SK-MEL-5 (cell line): ENCODE data around the gene MRGPRX1. TPM values are rescaled to one million over a fixed set of nuclear protein-coding genes. Genes with fewer than 3 reads are reported as not detected.
"Not testable (repeated sequence)": the region's sequence is repeated elsewhere in the genome, so short reads cannot be mapped to it uniquely, and the experiment has no call there.

Source experiments
- DNase-seq: peaks from one replicate; pipeline ENCODE4 v3.0.0-alpha.2; 2016; ENCODE audit warnings: low read depth, low spot score
- in situ Hi-C: cut with HindIII; loops from 2 replicates; pipeline ENCODE4 v1.10.0; 2016; ENCODE audit warnings: low sequenced_read_pairs, high pct_unique_total_duplicates, low pct_unique_long_range_greater_than_20kb
- polyA plus RNA-seq, 2 experiments: library from polyadenylated mRNA; depleted of rRNA; stranded (reverse); fragments of >200 nt; gene quantifications; 2 replicates each; pipeline ENCODE4 v1.2.3, GENCODE V29; 2015
- total RNA-seq: library from RNA; depleted of rRNA; stranded (reverse); fragments of >200 nt; shearing (Covaris generic); gene quantifications from 2 replicates; pipeline ENCODE4 v1.2.3, GENCODE V29; 2014; rRNA removed

MRGPRX1 gene
- not detected in 2 replicates for total RNA-seq
- polyA plus RNA-seq (2015; cell fraction: cytosol; rRNA removed): not detected in 2 replicates
- polyA plus RNA-seq (2015; cell fraction: nucleus; rRNA removed): not detected in 2 replicates

DNA sequence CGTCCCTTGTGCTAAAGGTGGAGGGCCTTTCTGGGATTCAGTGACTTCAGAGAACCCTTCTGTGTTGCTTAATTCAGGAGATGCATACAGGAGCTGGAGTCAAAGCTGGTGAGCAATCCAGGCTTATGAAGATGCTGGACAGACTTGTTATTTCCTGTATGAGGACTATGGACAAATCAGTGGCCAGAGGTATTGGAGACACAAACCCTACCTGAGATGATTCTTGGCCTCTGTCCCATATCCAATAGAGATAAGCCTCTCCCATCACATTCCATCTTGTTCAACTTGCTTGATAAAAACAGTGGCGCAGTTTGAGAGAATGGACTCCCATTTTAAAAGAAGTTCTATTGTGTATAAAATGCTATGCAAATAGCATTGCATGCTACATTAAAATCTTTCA is at the start of gene MRGPRX1:
Gene MRGPRX1 (minus strand): TSS at position 101 of the 400 bp plus-strand sequence. CDS start 4,630 bp downstream, outside the sequence.
- in situ Hi-C loops: no loop called here
- no peak for DNase-seq

DNA sequence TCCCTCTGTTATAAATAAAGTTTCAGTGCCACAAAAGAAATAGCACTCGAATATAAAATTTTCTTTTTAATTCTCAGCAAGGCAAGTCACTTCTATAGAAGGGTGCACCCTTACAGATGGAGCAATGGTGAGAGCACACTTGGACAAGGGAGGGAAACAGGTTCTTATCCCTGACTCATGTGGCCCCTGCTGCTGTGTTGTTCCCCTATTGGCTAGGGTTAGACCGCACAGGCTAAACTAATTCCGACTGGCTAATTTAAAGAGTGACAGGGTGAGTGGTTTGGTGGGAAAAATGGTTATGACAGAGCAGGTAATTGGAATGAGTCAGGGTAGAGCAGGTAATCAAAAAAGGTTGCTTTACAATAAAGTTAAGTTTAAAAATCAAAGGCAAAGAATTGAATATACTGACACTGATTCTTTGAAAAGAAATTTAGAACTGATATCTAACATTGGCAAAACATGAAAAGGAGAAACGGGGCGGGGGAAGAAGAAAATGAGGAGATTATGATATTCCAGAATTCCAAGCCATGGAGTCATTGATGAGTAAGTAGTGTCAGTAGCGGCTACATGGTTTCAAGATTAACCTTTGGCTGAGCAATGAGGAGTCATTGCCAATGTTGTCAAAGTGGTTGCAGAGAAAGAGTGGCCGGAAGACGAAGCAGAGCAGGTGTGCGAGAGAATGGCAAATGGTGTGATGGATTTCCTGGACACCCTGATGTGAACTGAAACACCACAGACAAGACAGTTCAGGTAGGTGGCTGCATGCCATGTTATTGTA is 48.4 kb upstream of the MRGPRX1 start:
- DNase-seq: no peak

DNA sequence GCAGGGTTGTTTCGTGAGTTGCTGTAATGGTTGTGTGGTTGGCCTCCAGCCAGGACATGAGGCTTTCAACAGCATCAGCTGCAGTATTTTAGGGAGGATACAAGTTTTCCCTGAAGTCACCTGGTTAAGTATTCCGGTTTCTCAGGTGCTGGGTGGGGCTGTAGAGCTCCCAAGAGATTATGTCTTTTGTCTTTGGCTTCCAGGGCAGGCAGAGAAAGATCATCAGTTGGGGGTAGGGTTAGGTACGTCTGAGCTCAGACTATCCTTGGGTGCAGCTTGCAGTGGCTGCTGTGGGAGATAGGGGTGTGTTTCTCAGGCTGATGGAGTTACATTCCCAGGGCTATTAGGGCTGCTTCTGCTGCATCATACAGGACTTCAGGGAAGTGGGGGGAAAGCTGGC is 47.5 kb upstream of the MRGPRX1 start:
- in situ Hi-C loops: no loop called here
- no peak for DNase-seq

More for the DNA sequence above, 48.4 kb upstream of the MRGPRX1 start:
- in situ Hi-C loops: no loop called here

DNA sequence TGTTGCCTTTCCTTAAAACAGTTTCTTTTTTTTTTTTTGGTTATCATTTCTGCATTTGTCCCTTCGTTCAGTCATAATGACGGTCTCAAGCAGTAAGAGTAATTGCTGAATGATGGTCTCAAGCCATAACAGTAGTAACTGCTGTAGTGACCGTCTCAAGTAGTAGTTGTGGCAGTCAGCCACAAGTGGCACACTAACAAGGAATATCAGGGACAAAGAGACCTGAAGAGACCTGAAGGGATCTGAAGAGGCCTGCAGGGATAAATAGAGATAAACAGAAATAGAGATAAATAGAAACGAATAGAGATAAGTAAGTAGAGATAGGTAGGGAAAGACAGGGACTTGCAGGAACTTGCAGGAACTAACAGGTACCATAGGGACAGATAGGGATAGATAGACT is 42.7 kb upstream of the MRGPRX1 start:
- DNase-seq: no peak
- in situ Hi-C loops: no loop called here

DNA sequence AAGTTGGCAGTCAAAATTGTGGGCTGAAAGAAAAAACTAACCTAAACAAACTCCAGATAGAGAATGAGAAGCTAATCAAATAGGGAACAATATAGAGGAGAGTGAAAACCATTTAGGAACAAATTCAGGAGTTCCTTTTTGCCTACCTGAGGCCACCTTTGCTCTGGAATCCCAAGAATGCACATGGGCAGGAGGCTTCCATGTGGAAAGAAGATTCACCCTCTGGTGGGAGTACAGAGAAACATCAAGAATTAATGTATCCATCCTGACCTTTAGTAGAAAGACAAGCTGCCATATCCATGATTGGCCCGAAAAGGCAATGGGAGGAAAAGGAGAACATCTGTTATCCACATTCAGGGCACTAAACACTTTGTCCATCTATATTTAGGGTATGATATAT is 35.0 kb upstream of the MRGPRX1 start:
- in situ Hi-C loops: no loop called here
- no peak for DNase-seq

DNA sequence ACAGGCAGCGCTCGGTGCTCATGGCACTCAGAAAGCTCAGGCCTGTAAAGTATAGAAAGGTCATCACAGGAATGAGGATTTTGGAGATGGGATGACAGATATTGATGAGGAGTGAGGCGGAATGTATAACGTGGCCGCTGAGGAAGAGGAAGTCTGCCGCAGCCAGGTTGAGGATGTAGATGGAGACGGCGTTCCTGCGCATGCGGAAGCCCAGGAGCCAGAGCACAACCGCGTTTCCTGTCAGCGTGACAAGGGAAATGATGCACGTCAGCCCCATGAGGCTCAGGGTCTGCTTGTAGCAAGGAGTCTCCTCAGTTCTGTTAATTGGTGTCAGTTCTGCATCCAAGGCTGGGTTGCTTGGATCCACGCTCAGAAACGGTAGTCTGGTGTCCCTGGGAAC is 33.1 kb upstream of the MRGPRX1 start:
- in situ Hi-C loops: no loop called here
- no peak for DNase-seq

DNA sequence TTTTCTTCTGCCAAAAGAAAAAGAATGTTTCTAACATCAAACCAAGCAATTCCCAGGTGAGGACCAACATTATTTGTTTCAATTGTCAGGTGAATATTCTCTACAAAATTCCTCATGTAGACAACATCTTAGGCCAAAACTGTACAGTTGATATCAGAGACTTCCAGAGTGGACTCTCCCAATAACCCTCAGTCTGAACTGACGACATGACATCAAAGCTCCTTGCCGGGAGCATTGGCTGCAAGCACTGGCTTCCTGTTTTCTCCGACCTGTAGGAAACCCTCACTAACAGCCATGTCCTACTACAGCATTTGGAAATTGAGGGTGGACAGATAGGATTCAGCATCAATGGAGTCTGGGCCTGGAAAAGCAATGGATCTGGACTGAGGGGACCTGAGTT is 30.5 kb upstream of the MRGPRX1 start:
- in situ Hi-C loops: no loop called here
- no peak for DNase-seq

DNA sequence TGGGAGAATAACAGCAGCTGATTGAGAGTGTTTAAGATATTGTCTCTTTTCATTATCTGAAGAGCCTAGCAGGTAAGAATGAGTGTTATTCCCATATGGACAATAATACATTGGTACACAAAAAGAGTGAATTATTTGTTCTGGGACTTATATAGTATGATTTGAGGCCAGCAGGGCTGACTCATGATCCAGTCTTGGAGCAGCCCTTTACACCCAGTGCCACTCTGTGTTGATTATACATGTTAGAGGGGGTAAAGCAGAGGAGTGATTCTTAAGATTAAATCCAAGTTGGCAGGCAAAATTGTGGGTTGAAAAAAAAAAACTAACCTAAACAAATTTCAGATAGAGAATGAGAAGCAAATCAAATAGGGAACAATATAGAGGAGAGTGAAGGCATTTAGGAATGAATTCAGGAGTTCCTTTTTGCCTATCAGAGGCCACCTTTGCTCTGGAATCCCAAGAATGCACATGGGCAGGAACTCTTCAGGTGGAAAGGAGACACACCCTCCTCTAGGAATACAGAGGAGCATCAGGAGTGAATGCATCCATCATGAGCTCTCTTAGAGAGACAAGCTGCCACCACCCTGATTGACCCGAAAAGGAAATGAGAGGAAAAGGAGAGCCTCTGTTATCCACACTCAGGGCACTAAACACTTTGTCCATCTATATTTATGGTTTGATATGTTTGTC is 19.2 kb upstream of the MRGPRX1 start:
- no peak for DNase-seq
- in situ Hi-C loops: no loop called here

DNA sequence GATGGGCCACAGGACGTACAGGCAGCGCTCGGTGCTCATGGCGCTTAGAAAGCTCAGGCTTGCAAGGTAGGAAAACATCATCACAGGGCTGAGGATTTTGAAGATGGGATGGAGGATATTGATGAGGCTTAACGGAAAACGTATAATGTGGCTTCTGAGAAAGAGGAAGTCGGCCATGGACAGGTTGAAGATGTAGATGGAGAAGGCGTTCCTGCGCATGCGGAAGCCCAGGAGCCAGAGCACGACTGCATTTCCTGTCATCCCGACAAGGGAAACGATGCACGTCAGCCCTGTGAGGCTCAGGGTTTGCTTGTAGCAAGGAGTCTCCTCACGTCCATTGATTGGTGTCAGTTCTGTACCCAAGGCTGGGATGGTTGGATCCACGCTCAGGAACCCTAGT is 17.4 kb upstream of the MRGPRX1 start:
- in situ Hi-C loops: no loop called here

DNA sequence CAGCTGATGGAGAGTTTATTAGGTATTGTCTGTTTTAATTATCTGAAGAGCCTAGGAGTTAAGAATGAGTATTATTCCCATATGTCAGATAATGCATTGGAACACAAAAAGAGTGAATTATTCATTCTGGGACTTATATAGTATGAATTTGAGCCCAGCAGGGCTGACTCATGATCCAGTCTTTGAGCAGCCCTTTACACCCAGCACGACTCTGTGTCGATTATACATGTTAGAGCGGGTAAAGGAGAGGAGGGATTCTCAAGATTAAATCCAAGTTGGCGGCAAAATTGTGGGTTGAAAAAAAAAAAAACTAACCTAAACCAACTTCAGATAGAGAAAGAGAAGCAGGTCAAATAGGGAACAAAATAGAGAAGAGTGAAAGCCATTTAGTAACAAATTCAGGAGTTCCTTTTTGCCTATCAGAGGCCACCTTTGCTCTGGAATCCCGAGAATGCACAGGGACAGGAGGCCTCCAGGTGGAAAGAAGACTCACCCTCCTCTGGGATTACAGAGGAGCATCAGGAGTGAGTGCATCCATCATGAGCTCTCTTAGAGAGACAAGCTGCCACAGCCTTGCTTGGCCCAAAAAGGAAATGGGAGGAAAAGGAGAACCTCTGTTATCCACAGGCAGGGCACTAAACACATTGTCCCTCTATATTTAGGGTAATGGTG is 3.1 kb downstream of the MRGPRX1 start:
- in situ Hi-C loops: no loop called here
- DNase-seq: no peak

More for the DNA sequence above, 17.4 kb upstream of the MRGPRX1 start:
- no peak for DNase-seq

DNA sequence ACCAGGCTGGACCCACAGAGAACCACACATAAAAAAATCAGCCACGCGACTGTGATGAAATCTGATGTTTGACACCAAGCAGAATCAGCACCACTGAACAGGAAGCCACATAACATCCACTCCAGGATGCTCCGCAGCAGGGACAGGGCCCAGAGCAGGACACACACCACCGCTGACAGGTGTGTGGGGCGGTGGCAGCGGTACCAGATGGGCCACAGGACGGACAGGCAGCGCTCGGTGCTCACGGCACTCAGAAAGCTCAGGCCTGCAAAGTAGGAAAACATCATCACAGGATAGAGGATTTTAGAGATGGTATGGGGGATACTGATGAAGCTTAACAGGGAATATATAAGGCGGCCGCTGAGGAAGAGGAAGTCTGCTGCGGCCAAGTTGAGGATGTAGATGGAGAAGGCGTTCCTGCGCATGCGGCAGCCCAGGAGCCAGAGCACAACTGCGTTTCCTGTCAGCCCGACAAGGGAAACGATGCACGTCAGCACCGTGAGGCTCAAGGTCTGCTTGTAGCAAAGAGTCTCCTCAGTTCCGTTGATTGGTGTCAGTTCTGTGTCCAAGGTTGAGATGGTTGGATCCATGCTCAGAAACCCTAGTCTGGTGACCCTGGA is 4.9 kb downstream of the MRGPRX1 start:
- DNase-seq: no peak
- in situ Hi-C loops: no loop called here

DNA sequence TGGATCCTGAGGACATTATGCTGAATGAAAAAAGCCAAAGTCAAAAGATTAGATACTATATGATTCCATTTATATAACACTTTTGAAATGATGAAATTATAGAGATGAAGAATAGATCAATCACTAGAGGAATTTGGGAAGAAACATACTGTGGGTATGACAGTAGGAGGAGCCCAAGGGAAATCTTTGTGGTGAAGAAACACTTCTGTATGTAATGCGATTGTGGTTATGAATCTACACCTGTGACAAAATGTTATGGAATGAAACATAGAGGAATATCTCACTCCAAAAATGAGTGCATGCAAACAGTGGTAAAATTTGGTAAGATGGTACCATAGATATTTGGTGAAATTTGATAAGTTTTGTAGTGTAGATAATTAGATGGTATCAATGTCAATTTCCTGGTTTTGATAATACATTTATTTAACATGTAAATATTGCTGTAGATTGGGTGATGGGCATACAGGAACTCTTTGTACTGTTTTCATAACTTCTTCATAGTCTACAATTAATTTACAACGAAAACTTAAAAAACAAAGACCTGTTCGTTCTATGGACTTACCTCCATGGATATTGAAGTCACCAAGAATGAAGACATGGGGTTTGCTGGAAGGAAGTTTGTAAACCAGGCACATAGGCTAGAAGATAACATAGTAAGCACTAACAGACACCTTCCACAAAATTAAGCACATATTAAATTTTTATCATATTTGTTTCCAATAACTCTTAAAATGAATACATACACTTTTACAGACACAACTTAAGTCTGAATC is 11.5 kb downstream of the MRGPRX1 start:
- in situ Hi-C loops: no loop called here

DNA sequence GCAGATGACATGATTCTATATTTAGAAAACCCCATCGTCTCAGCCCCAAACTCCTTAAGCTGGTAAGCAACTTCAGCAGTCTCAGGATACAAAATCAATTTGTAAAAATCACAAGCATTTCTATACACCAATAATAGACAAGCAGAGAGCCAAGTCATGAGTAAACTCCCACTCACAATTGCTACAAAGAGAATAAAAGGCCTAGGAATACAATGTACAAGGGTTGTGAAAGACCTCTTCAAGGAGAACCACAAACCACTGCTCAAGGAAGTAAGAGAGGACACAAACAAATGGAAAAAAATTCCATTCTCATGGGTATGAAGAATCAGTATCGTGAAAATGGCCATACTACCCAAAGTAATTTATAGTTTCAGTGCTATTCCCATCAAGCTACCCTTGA is 13.8 kb downstream of the MRGPRX1 start:
- DNase-seq, in situ Hi-C loops: not testable (repeated sequence)

More for the DNA sequence above, 11.5 kb downstream of the MRGPRX1 start:
- DNase-seq: no peak

DNA sequence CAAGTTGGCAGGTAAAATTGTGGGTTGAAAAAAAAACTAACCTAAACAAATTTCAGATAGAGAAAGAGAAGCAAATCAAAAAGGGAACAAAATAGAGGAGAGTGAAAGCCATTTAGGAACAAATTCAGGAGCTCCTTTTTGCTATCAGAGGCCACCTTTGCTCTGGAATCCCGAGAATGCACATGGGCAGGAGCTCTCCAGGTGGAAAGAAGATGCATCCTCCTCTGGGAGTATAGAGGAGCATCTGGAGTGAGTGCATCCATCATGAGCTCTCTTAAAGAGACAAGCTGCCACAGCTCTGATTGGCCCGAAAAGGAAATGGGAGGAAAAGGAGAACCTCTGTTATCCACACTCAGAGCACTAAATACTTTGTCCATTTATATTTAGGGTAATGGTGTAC is 26.3 kb downstream of the MRGPRX1 start:
- no peak for DNase-seq
- in situ Hi-C loops: no loop called here

DNA sequence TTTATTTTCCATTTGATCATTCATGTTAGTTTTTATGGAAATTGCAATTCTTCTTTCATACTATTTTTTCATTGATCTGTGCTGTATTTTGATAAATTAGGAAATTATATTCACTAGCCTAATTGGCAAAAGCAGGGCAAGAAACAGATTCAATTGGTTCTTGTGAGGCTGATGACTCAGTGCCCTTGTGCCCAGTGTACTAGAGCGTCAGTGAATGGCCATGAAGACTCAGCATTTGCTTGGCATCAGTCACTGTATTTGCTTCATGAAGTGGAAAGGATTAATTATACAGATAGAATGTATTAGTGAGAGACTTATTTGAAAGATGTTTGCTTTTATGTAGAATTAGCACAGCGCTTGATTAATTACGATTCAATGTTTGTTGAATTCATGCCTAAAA is 31.8 kb downstream of the MRGPRX1 start:
- in situ Hi-C loops: no loop called here
- DNase-seq: no peak

DNA sequence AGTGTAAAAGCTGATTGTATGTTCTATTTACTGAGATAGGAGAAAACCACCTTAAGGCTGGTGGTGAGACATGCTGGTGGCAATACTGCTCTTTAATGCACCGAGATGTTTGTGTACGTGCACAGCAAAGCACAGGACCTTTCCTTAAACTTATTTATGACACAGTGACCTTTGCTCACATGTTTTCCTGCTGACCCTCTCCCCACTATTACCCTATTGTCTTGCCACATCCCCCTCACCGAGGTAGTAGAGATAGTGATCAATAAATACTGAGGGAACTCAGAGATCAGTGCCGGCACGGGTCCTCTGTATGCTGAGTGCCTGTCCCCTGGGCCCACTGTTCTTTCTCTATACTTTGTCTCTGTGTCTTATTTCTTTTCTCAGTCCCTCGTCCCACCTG is 38.6 kb downstream of the MRGPRX1 start:
- DNase-seq, in situ Hi-C loops: not testable (repeated sequence)

DNA sequence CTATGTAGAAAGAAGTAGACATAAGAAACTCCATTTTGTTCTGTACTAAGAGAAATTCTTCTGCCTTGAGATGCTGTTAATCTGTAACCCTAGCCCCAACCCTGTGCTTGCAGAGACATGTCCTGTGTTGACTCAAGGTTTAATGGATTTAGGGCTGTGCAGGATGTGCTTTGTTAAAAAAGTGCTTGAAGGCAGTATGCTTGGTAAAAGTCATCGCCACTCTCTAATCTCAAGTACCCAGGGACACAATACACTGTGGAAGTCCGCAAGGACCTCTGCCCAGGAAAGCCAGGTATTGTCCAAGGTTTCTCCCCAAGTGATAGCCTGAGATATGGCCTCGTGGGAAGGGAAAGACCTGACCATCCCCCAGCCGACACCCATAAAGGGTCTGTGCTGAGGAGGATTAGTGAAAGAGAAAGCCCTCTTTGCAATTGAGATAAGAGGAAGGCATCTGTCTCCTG is 39.0 kb downstream of the MRGPRX1 start:
- DNase-seq, in situ Hi-C loops: not testable (repeated sequence)
